K562 (cell line): Measurements from ENCODE around the gene TIMP4.

ENCODE experiments used
- FOSL1 ChIP-seq: fragments of 200-800 bp; sonication (Bioruptor generic); conservative IDR thresholded peaks from 2 replicates; pipeline ENCODE4 v1.6.1; 2016; ENCODE audit warnings: missing genetic modification characterization, missing compliant biosample characterization
- SMAD1 ChIP-seq: fragments of 150-350 bp; IDR thresholded peaks from 2 replicates; pipeline ENCODE4 v1.6.1; 2014; ENCODE audit warnings: low read length, low read depth; ENCODE audit not compliant: partially characterized antibody
- TF ChIP-seq, protein P1 (sequence below), 3 experiments: IDR thresholded peaks in 2 of 3; conservative IDR thresholded peaks in 1 of 3; 2 replicates each; pipeline ENCODE4 v1.5.1; 2011 to 2012; ENCODE audit warnings: low read length in 3 of 3, mild to moderate bottlenecking in 3 of 3, control low read depth in 2 of 3, improper control_type of control experiment in 1 of 3, inconsistent platforms in 1 of 3, low read depth in 1 of 3, mixed read lengths in 1 of 3, moderate library complexity in 1 of 3; ENCODE audit not compliant: insufficient read depth in 2 of 3
- TF ChIP-seq, protein P2 (sequence below), 3 experiments: fragments of 200-800 bp in 1 of 3; fragments of 250-450 bp in 1 of 3; fragments of 450-650 bp in 1 of 3; sonication (Bioruptor Pico) in 1 of 3; sonication (Bioruptor generic) in 1 of 3; formaldehyde crosslinking in 1 of 3; IDR thresholded peaks; 2 replicates each; pipeline versions ENCODE4 v1.6.1 to v1.8.0; 2016 to 2022; ENCODE audit warnings: mild to moderate bottlenecking in 2 of 3, missing genetic modification characterization in 2 of 3, missing compliant biosample characterization in 1 of 3, moderate library complexity in 1 of 3

DNA sequence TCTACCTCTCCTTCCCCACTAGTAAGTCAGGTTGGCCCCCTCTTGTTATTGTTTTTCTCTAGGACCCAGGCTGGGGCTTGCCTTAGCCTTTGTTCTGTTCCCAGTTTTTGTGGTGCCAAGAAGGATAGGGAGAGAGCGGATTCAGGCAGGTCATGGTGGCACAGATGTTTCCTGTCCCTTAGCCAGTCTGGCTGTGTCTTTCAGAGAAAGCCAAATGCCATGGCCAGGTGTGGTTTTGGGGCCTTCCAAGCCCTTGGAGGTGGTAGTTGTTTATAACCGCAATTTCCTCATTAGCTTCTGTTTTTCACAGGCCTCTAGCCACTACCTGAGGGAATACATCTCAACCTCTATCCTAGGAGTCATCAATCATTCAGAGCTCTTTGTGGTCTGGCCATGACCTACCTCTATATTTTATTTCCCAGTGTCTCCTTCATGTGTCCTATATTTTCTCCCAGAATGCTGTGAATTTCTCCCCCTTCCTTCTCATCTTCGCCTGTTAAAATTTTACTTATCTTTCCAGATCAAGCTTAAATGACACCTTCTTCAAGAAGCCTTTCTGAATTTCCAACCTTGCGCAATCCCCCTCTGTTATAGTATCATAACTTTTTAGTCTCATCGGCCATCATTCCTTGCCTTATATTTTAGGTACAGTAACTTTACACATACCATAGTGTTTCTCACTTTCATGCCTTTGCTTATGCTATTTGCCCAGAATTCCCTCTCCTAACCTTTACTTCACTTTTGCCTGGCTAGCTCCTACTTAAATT lies 38.2 kb downstream of the TIMP4 start:
- TF ChIP-seq, protein P1, sequence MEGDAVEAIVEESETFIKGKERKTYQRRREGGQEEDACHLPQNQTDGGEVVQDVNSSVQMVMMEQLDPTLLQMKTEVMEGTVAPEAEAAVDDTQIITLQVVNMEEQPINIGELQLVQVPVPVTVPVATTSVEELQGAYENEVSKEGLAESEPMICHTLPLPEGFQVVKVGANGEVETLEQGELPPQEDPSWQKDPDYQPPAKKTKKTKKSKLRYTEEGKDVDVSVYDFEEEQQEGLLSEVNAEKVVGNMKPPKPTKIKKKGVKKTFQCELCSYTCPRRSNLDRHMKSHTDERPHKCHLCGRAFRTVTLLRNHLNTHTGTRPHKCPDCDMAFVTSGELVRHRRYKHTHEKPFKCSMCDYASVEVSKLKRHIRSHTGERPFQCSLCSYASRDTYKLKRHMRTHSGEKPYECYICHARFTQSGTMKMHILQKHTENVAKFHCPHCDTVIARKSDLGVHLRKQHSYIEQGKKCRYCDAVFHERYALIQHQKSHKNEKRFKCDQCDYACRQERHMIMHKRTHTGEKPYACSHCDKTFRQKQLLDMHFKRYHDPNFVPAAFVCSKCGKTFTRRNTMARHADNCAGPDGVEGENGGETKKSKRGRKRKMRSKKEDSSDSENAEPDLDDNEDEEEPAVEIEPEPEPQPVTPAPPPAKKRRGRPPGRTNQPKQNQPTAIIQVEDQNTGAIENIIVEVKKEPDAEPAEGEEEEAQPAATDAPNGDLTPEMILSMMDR (IDR thresholded peaks at IDR 0.05 in 2 of 3, conservative IDR thresholded peaks at IDR 0.05 in 1 of 3; ENCODE audit: insufficient read depth in 2 of 3, low read depth in 1 of 3, low read length in 3 of 3) = no peak
- TF ChIP-seq, protein P2, sequence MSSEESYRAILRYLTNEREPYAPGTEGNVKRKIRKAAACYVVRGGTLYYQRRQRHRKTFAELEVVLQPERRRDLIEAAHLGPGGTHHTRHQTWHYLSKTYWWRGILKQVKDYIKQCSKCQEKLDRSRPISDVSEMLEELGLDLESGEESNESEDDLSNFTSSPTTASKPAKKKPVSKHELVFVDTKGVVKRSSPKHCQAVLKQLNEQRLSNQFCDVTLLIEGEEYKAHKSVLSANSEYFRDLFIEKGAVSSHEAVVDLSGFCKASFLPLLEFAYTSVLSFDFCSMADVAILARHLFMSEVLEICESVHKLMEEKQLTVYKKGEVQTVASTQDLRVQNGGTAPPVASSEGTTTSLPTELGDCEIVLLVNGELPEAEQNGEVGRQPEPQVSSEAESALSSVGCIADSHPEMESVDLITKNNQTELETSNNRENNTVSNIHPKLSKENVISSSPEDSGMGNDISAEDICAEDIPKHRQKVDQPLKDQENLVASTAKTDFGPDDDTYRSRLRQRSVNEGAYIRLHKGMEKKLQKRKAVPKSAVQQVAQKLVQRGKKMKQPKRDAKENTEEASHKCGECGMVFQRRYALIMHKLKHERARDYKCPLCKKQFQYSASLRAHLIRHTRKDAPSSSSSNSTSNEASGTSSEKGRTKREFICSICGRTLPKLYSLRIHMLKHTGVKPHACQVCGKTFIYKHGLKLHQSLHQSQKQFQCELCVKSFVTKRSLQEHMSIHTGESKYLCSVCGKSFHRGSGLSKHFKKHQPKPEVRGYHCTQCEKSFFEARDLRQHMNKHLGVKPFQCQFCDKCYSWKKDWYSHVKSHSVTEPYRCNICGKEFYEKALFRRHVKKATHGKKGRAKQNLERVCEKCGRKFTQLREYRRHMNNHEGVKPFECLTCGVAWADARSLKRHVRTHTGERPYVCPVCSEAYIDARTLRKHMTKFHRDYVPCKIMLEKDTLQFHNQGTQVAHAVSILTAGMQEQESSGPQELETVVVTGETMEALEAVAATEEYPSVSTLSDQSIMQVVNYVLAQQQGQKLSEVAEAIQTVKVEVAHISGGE (CRISPR knock-in tag; IDR thresholded peaks at IDR 0.05) = no peak
- TF ChIP-seq FOSL1 (tag) = no peak
- no peak for TF ChIP-seq SMAD1
